ENCODE results near the gene MYRFL.

Gene MYRFL

DNA sequence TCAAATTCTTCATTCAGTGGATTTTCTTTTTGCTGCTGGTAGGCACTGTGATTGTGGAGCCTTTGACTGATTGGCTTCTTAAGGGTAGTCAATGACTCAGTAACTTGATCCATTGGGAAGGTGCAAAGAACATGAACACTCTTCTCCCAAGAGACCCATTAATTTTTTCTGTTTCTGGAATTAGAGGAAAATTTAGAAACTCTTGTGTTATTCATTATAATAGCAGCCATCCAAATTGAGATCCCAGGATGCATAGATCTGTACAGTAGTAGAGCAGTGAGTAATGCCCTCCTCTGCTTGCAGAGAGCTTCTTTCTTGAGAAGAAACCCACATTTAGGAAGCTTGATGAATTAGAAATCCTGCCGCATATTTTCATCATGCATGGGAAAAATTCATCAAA, 63.9 kb downstream of the MYRFL start:
- Histone ChIP-seq H3K4me2 (ENCODE audit: low read length, poor library complexity, severe bottlenecking) (no peak overlapping the region), H2AK5ac (ENCODE audit: low read length, severe bottlenecking) (no peak overlapping the region), H3K4ac (ENCODE audit: low read depth in 1 of 2, low read length in 2 of 2) (no peak overlapping the region), H3K36me3 (ENCODE audit: control insufficient read depth in 1 of 2, insufficient read depth in 2 of 2, low read depth in 1 of 2, low read length in 2 of 2) (no peaks in the 10 kb centered on the region), H2AFZ (ENCODE audit: low read depth, low read length) (no peak overlapping the region), H3K23ac (ENCODE audit: low read length in 2 of 2) (no peak overlapping the region), H2BK5ac (ENCODE audit: low read depth, low read length, poor library complexity, severe bottlenecking) (no peak overlapping the region), H4K8ac (ENCODE audit: low read length) (no peak overlapping the region), H3K18ac (ENCODE audit: low read depth in 1 of 2, low read length in 2 of 2) (no peak overlapping the region), H3K4me1 (ENCODE audit: control insufficient read depth, insufficient read depth, low read depth, low read length) (peaks cover 10% of the 10 kb centered on the region), H4K91ac (ENCODE audit: low read length) (no peak overlapping the region), H3K27ac (ENCODE audit: low read length, poor library complexity, severe bottlenecking) (no peak overlapping the region), H3K79me1 (replicated peaks; ENCODE audit: low read length, poor library complexity, severe bottlenecking) (no peaks in the 10 kb centered on the region), H2BK120ac (ENCODE audit: low read depth, low read length) (no peak overlapping the region), H3K14ac (ENCODE audit: low read length in 2 of 2) (no peak overlapping the region), H3K4me3 (ENCODE audit: insufficient read depth in 1 of 2, low read depth in 1 of 2, low read length in 2 of 2) (no peak overlapping the region), H3K9me3 (ENCODE audit: control insufficient read depth, low read length) (no peaks in the 10 kb centered on the region), H3K9ac (ENCODE audit: low read length) (no peak overlapping the region), H2BK12ac (ENCODE audit: low read length in 2 of 2) (no peak overlapping the region), H3K27me3 (ENCODE audit: control insufficient read depth in 1 of 2, insufficient read depth in 1 of 2, low read length in 2 of 2) (peaks cover 0 to 5% of the 10 kb centered on the region in 2 experiments), H2BK15ac (ENCODE audit: low read depth, poor library complexity, severe bottlenecking) (no peak overlapping the region)
- DNase-seq: no peak
- WGBS: no CpG with 5 or more reads among the region's 1 CpG

GRCh38 chr12:69894800-69895383, 69.9 kb downstream of the MYRFL start:
- Histone ChIP-seq H3K23ac (ENCODE audit: low read length in 2 of 2) (no peak overlapping the region), H3K36me3 (ENCODE audit: control insufficient read depth in 1 of 2, insufficient read depth in 2 of 2, low read depth in 1 of 2, low read length in 2 of 2) (no peaks in the 10 kb centered on the region), H2AK5ac (ENCODE audit: low read length, severe bottlenecking) (peak overlapping the region; percentile 49), H3K14ac (ENCODE audit: low read length in 2 of 2) (no peak overlapping the region), H4K91ac (ENCODE audit: low read length) (no peak overlapping the region), H3K27ac (ENCODE audit: low read length, poor library complexity, severe bottlenecking) (no peak overlapping the region), H3K18ac (ENCODE audit: low read depth in 1 of 2, low read length in 2 of 2) (no peak overlapping the region), H2BK15ac (ENCODE audit: low read depth, poor library complexity, severe bottlenecking) (no peak overlapping the region), H3K4me3 (ENCODE audit: insufficient read depth in 1 of 2, low read depth in 1 of 2, low read length in 2 of 2) (no peak overlapping the region), H3K27me3 (ENCODE audit: control insufficient read depth in 1 of 2, insufficient read depth in 1 of 2, low read length in 2 of 2) (peaks cover 0 to 5% of the 10 kb centered on the region in 2 experiments), H3K4ac (ENCODE audit: low read depth in 1 of 2, low read length in 2 of 2) (no peak overlapping the region), H3K9me3 (ENCODE audit: control insufficient read depth, low read length) (no peaks in the 10 kb centered on the region), H3K79me1 (replicated peaks; ENCODE audit: low read length, poor library complexity, severe bottlenecking) (no peaks in the 10 kb centered on the region), H3K4me2 (ENCODE audit: low read length, poor library complexity, severe bottlenecking) (no peak overlapping the region), H2BK120ac (ENCODE audit: low read depth, low read length) (no peak overlapping the region), H2BK5ac (ENCODE audit: low read depth, low read length, poor library complexity, severe bottlenecking) (no peak overlapping the region), H3K9ac (ENCODE audit: low read length) (no peak overlapping the region), H3K4me1 (ENCODE audit: control insufficient read depth, insufficient read depth, low read depth, low read length) (peaks cover 9% of the 10 kb centered on the region), H2AFZ (ENCODE audit: low read depth, low read length) (no peak overlapping the region), H2BK12ac (ENCODE audit: low read length in 2 of 2) (no peak overlapping the region), H4K8ac (ENCODE audit: low read length) (peak overlapping the region; percentile 14)
- DNase-seq: no peak
- 94% methylated on average over 4 of the region's 4 CpGs for WGBS

- Histone ChIP-seq H3K4me3 (ENCODE audit: insufficient read depth in 1 of 2, low read depth in 1 of 2, low read length in 2 of 2) (no peak overlapping the region), H3K23ac (ENCODE audit: low read length in 2 of 2) (no peak overlapping the region), H3K14ac (ENCODE audit: low read length in 2 of 2) (peak overlapping the region in 1 of 2 experiments; percentile 36), H3K27ac (ENCODE audit: low read length, poor library complexity, severe bottlenecking) (peak overlapping the region; percentile 98), H3K27me3 (ENCODE audit: control insufficient read depth in 1 of 2, insufficient read depth in 1 of 2, low read length in 2 of 2) (peaks cover 0 to 5% of the 10 kb centered on the region in 2 experiments), H2BK5ac (ENCODE audit: low read depth, low read length, poor library complexity, severe bottlenecking) (peak overlapping the region; percentile 95), H3K4ac (ENCODE audit: low read depth in 1 of 2, low read length in 2 of 2) (peak overlapping the region; percentile 43 to 66), H4K91ac (ENCODE audit: low read length) (no peak overlapping the region), H3K9me3 (ENCODE audit: control insufficient read depth, low read length) (no peaks in the 10 kb centered on the region), H2BK15ac (ENCODE audit: low read depth, poor library complexity, severe bottlenecking) (no peak overlapping the region), H3K36me3 (ENCODE audit: control insufficient read depth in 1 of 2, insufficient read depth in 2 of 2, low read depth in 1 of 2, low read length in 2 of 2) (no peaks in the 10 kb centered on the region), H3K79me1 (replicated peaks; ENCODE audit: low read length, poor library complexity, severe bottlenecking) (no peaks in the 10 kb centered on the region), H2AFZ (ENCODE audit: low read depth, low read length) (peak overlapping the region; percentile 73), H3K18ac (ENCODE audit: low read depth in 1 of 2, low read length in 2 of 2) (peak overlapping the region in 1 of 2 experiments; percentile 65), H3K4me1 (ENCODE audit: control insufficient read depth, insufficient read depth, low read depth, low read length) (peaks cover 9% of the 10 kb centered on the region), H4K8ac (ENCODE audit: low read length) (peak overlapping the region; percentile 40), H3K4me2 (ENCODE audit: low read length, poor library complexity, severe bottlenecking) (no peak overlapping the region), H2AK5ac (ENCODE audit: low read length, severe bottlenecking) (peak overlapping the region; percentile 90), H2BK120ac (ENCODE audit: low read depth, low read length) (no peak overlapping the region), H2BK12ac (ENCODE audit: low read length in 2 of 2) (peak overlapping the region in 1 of 2 experiments; percentile 89), H3K9ac (ENCODE audit: low read length) (no peak overlapping the region)
- no peak for DNase-seq
- 64% methylated on average over 4 of the region's 4 CpGs for WGBS
Observed at GRCh38 chr12:69896653-69897381, 71.8 kb downstream of the MYRFL start.

DNA sequence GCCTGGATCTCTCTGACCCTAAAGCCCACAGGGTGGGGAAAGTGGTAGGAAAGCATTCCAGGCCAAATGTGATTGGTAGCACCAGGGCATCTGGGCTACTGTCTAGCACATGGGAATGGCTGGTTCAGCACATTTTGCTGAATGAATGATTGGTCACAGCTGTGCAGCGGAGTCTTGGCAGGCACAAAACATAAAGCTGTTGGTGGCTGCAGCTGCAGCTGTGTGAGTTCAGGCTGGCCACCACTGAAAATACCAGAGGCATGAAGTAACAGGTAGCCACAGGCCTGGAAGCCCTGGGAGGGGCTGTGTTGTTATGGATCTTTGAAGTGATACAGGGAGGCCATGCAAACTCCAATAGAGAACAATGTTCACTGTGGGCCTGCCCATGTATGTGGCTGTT, 72.7 kb downstream of the MYRFL start:
- H3K79me1 ChIP-seq (replicated peaks; ENCODE audit: low read length, poor library complexity, severe bottlenecking): no peaks in the 10 kb centered on the region
- peak overlapping the region in 1 of 2 experiments; percentile 3 for H3K14ac ChIP-seq (ENCODE audit: low read length in 2 of 2)
- H2BK120ac ChIP-seq (ENCODE audit: low read depth, low read length): no peak overlapping the region
- no peak overlapping the region for H3K4me3 ChIP-seq (ENCODE audit: insufficient read depth in 1 of 2, low read depth in 1 of 2, low read length in 2 of 2)
- DNase-seq: peak; percentile 80
- H2AK5ac ChIP-seq (ENCODE audit: low read length, severe bottlenecking): no peak overlapping the region
- H2BK5ac ChIP-seq (ENCODE audit: low read depth, low read length, poor library complexity, severe bottlenecking): peak overlapping the region; percentile 69
- no peaks in the 10 kb centered on the region for H3K9me3 ChIP-seq (ENCODE audit: control insufficient read depth, low read length)
- 32% methylated on average over 1 of the region's 1 CpG for WGBS
- H2AFZ ChIP-seq (ENCODE audit: low read depth, low read length): no peak overlapping the region
- no peak overlapping the region for H4K91ac ChIP-seq (ENCODE audit: low read length)
- peaks cover 0 to 5% of the 10 kb centered on the region in 2 experiments for H3K27me3 ChIP-seq (ENCODE audit: control insufficient read depth in 1 of 2, insufficient read depth in 1 of 2, low read length in 2 of 2)
- no peak overlapping the region for H4K8ac ChIP-seq (ENCODE audit: low read length)
- H3K36me3 ChIP-seq (ENCODE audit: control insufficient read depth in 1 of 2, insufficient read depth in 2 of 2, low read depth in 1 of 2, low read length in 2 of 2): no peaks in the 10 kb centered on the region
- no peak overlapping the region for H3K18ac ChIP-seq (ENCODE audit: low read depth in 1 of 2, low read length in 2 of 2)
- H3K23ac ChIP-seq (ENCODE audit: low read length in 2 of 2): no peak overlapping the region
- H3K4me2 ChIP-seq (ENCODE audit: low read length, poor library complexity, severe bottlenecking): no peak overlapping the region
- H2BK15ac ChIP-seq (ENCODE audit: low read depth, poor library complexity, severe bottlenecking): no peak overlapping the region
- no peak overlapping the region for H3K9ac ChIP-seq (ENCODE audit: low read length)
- peak overlapping the region; percentile 98 for H3K27ac ChIP-seq (ENCODE audit: low read length, poor library complexity, severe bottlenecking)
- peaks cover 9% of the 10 kb centered on the region for H3K4me1 ChIP-seq (ENCODE audit: control insufficient read depth, insufficient read depth, low read depth, low read length)
- H2BK12ac ChIP-seq (ENCODE audit: low read length in 2 of 2): no peak overlapping the region
- no peak overlapping the region for H3K4ac ChIP-seq (ENCODE audit: low read depth in 1 of 2, low read length in 2 of 2)
